Panc1 (cell line): Measurements from ENCODE around the gene ALG1.
"Not testable (repeated sequence)": the region's sequence is repeated elsewhere in the genome, so short reads cannot be mapped to it uniquely, and the experiment has no call there.

Experiments used
- POLR2AphosphoS5 ChIP-seq: IDR thresholded peaks from 2 replicates; pipeline ENCODE4 v1.6.1; 2012; ENCODE audit warnings: mild to moderate bottlenecking, low read depth, low read length, moderate library complexity
- SIN3A ChIP-seq: IDR thresholded peaks from 2 replicates; pipeline ENCODE4 v1.6.1; 2012; ENCODE audit warnings: low read depth, mild to moderate bottlenecking, low read length, moderate library complexity, borderline replicate concordance; ENCODE audit not compliant: insufficient read depth
- TF ChIP-seq, protein P1 (sequence below): fragments of 450-650 bp; IDR thresholded peaks from 2 replicates; pipeline ENCODE4 v1.5.1; 2017; ENCODE audit warnings: mild to moderate bottlenecking
- TF ChIP-seq, protein P2 (sequence below), 2 experiments: IDR thresholded peaks; 2 replicates each; pipeline ENCODE4 v1.6.1; 2011 to 2012; ENCODE audit warnings: low read depth in 2 of 2, control low read depth in 1 of 2, low read length in 1 of 2, mild to moderate bottlenecking in 1 of 2, moderate library complexity in 1 of 2; ENCODE audit not compliant: insufficient read depth in 1 of 2

DNA sequence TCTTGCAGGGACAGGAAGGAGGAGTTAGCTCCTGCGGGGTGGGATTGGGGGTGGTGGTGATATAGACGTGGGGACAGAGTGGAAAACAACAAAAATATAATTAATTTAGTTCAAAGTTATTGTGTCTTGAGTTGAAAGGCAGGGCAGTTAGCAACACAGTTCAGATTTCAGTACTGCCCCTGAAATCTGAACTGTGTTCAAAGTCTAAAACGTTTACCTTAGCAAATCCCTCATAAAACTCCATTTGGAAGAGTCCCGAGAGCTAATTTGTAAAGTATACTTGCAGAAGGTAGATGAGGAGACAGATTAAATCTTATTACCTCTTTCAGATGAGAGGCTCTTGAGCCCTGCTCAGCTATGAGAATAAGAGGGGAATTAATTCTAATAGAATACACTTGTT lies 27.5 kb downstream of the ALG1 start:
- TF ChIP-seq, protein P1, sequence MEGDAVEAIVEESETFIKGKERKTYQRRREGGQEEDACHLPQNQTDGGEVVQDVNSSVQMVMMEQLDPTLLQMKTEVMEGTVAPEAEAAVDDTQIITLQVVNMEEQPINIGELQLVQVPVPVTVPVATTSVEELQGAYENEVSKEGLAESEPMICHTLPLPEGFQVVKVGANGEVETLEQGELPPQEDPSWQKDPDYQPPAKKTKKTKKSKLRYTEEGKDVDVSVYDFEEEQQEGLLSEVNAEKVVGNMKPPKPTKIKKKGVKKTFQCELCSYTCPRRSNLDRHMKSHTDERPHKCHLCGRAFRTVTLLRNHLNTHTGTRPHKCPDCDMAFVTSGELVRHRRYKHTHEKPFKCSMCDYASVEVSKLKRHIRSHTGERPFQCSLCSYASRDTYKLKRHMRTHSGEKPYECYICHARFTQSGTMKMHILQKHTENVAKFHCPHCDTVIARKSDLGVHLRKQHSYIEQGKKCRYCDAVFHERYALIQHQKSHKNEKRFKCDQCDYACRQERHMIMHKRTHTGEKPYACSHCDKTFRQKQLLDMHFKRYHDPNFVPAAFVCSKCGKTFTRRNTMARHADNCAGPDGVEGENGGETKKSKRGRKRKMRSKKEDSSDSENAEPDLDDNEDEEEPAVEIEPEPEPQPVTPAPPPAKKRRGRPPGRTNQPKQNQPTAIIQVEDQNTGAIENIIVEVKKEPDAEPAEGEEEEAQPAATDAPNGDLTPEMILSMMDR = not testable (repeated sequence)
- not testable (repeated sequence) for TF ChIP-seq SIN3A, POLR2AphosphoS5
- TF ChIP-seq, protein P2, sequence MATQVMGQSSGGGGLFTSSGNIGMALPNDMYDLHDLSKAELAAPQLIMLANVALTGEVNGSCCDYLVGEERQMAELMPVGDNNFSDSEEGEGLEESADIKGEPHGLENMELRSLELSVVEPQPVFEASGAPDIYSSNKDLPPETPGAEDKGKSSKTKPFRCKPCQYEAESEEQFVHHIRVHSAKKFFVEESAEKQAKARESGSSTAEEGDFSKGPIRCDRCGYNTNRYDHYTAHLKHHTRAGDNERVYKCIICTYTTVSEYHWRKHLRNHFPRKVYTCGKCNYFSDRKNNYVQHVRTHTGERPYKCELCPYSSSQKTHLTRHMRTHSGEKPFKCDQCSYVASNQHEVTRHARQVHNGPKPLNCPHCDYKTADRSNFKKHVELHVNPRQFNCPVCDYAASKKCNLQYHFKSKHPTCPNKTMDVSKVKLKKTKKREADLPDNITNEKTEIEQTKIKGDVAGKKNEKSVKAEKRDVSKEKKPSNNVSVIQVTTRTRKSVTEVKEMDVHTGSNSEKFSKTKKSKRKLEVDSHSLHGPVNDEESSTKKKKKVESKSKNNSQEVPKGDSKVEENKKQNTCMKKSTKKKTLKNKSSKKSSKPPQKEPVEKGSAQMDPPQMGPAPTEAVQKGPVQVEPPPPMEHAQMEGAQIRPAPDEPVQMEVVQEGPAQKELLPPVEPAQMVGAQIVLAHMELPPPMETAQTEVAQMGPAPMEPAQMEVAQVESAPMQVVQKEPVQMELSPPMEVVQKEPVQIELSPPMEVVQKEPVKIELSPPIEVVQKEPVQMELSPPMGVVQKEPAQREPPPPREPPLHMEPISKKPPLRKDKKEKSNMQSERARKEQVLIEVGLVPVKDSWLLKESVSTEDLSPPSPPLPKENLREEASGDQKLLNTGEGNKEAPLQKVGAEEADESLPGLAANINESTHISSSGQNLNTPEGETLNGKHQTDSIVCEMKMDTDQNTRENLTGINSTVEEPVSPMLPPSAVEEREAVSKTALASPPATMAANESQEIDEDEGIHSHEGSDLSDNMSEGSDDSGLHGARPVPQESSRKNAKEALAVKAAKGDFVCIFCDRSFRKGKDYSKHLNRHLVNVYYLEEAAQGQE (IDR thresholded peaks at IDR 0.05; ENCODE audit: insufficient read depth in 1 of 2, low read depth in 2 of 2, low read length in 1 of 2) = not testable (repeated sequence)
